NT2/D1 (cell line): ENCODE results near the gene HIPK2.

ENCODE experiments used
- DNase-seq: peaks from one replicate; pipeline ENCODE4 v3.0.0-alpha.2; 2011; ENCODE audit warnings: low read depth, low spot score
- H3K27me3 ChIP-seq: 2 replicates; pipeline ENCODE4 v1.6.0; 2011; ENCODE audit warnings: mild to moderate bottlenecking; ENCODE audit not compliant: insufficient read length, insufficient read depth
- H3K36me3 ChIP-seq: 2 replicates; pipeline ENCODE4 v1.6.1; 2011; ENCODE audit warnings: mild to moderate bottlenecking, low read length, mixed read lengths; ENCODE audit not compliant: insufficient read depth, insufficient read length
- H3K4me1 ChIP-seq: 2 replicates; pipeline ENCODE4 v1.5.1; 2011; ENCODE audit not compliant: insufficient read depth, insufficient read length
- H3K4me3 ChIP-seq: 2 replicates; pipeline ENCODE4 v1.5.1; 2011; ENCODE audit warnings: low read depth; ENCODE audit not compliant: insufficient read length
- H3K9ac ChIP-seq: 2 replicates; pipeline ENCODE4 v1.6.0; 2011; ENCODE audit warnings: low read depth; ENCODE audit not compliant: insufficient read length
- H3K9me3 ChIP-seq: 2 replicates; pipeline ENCODE4 v1.5.1; 2011; ENCODE audit warnings: mild to moderate bottlenecking, low read length; ENCODE audit not compliant: insufficient read depth
- SUZ12 ChIP-seq: IDR thresholded peaks from 2 replicates; pipeline ENCODE4 v1.6.1; 2011; ENCODE audit not compliant: insufficient read length, insufficient read depth; ENCODE audit errors: extremely low read depth
- YY1 ChIP-seq: IDR thresholded peaks from 2 replicates; pipeline ENCODE4 v1.6.1; 2011; ENCODE audit not compliant: insufficient read length, insufficient read depth
- ZNF274 ChIP-seq: IDR thresholded peaks from 2 replicates; pipeline ENCODE4 v1.6.1; 2011; ENCODE audit warnings: mild to moderate bottlenecking, low read depth, low read length

The HIPK2 gene

DNA sequence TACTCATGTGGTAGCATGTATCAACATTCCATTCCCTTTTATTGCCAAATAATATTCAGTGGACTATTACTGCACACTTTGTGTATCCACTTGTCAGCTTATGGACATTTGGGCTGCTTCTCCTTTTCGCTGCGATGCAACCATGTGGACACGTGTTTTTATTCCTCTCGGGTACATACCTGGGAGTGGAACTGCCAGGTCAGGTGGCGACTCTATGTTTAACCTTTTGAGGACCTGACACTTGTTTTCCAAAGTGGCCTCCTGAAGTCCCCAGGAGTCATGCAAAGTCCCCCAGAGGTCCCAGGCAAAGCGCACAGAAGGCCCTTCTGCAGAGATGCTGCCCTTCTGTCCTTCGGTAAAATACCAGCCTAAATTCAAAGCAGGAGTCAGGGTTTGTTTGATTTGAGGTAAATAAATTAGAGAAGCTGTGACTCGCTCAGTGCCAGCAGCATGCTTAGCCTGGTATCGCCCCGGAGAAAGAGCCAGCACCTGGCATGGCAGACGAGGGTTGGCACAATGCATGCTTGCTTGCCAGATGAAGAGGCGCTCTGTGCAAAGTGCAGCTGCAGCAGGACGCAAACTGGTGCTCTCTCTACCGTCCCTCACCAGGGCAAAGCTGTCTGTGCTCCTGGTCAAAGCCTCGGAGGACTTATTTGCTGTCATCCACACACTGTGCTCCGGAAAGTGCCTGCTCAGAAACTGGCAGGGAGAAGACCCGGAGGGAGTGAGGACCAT is 37.8 kb downstream of the HIPK2 start:
- H3K9ac ChIP-seq, result no peak overlapping the region
- no peaks in the 10 kb centered on the region for H3K27me3 ChIP-seq
- H3K4me3 ChIP-seq, result no peak overlapping the region
- H3K9me3 ChIP-seq, result no peaks in the 10 kb centered on the region
- TF ChIP-seq SUZ12, result no peak
- no peak for TF ChIP-seq YY1
- no peak for TF ChIP-seq ZNF274
- no peak for DNase-seq
- H3K4me1 ChIP-seq, result peaks cover 3% of the 10 kb centered on the region
- no peaks in the 10 kb centered on the region for H3K36me3 ChIP-seq

DNA sequence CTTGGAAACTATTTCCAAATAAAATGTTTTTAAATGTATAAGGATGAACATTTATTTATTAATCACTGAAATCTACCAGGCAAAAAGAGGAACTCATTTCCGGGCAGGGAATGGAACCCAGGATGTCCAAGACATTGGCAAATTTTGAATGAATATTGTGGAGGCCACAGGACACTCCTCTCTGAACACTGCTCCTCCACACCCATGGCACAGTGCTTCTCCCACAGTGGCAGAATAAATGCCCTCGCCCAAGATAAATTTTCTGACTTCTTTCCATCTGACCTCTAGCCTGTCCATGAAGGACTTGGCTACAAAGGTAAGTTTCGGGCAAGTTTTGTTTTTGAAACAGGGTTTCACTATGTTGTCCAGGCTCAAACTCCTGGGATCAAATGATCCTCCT is 39.0 kb downstream of the HIPK2 start:
- DNase-seq, result no peak
- no peaks in the 10 kb centered on the region for H3K27me3 ChIP-seq
- H3K4me1 ChIP-seq, result no peaks in the 10 kb centered on the region
- H3K36me3 ChIP-seq, result no peaks in the 10 kb centered on the region
- H3K9me3 ChIP-seq, result no peaks in the 10 kb centered on the region
- TF ChIP-seq ZNF274, result no peak
- no peak for TF ChIP-seq SUZ12
- no peak for TF ChIP-seq YY1
- H3K4me3 ChIP-seq, result no peak overlapping the region
- H3K9ac ChIP-seq, result no peak overlapping the region

DNA sequence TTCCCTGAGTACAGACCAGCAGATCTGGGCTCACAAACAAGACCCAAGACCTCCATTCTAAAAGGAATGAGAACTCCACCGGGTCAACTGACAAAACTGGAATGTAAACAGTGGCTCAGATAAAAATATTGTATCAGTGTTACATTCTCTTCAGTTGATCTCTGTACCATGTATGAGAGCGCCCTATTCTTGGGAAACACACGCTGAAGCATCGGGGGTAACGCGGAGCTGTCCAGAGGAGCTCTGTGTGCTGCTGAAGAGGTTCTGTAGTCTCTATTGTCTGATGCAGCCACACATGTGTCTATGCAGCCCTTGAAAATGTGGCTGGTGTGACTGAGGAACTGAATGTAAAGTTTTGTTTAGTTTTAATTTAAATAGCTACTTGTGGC is 39.7 kb downstream of the HIPK2 start:
- H3K9me3 ChIP-seq, result no peaks in the 10 kb centered on the region
- no peaks in the 10 kb centered on the region for H3K27me3 ChIP-seq
- H3K36me3 ChIP-seq, result no peaks in the 10 kb centered on the region
- TF ChIP-seq YY1, result no peak
- TF ChIP-seq ZNF274, result no peak
- TF ChIP-seq SUZ12, result no peak
- no peak for DNase-seq
- H3K4me3 ChIP-seq, result no peak overlapping the region
- no peak overlapping the region for H3K9ac ChIP-seq
- H3K4me1 ChIP-seq, result no peaks in the 10 kb centered on the region

GRCh38 chr7:139737221-139738100 is 40.3 kb downstream of the HIPK2 start:
- Histone ChIP-seq H3K27me3 (no peaks in the 10 kb centered on the region), H3K9ac (no peak overlapping the region), H3K9me3 (no peaks in the 10 kb centered on the region), H3K4me3 (no peak overlapping the region), H3K4me1 (no peaks in the 10 kb centered on the region), H3K36me3 (no peaks in the 10 kb centered on the region)
- DNase-seq, result no peak
- no peak for TF ChIP-seq ZNF274
- TF ChIP-seq YY1, result no peak
- TF ChIP-seq SUZ12, result no peak

DNA sequence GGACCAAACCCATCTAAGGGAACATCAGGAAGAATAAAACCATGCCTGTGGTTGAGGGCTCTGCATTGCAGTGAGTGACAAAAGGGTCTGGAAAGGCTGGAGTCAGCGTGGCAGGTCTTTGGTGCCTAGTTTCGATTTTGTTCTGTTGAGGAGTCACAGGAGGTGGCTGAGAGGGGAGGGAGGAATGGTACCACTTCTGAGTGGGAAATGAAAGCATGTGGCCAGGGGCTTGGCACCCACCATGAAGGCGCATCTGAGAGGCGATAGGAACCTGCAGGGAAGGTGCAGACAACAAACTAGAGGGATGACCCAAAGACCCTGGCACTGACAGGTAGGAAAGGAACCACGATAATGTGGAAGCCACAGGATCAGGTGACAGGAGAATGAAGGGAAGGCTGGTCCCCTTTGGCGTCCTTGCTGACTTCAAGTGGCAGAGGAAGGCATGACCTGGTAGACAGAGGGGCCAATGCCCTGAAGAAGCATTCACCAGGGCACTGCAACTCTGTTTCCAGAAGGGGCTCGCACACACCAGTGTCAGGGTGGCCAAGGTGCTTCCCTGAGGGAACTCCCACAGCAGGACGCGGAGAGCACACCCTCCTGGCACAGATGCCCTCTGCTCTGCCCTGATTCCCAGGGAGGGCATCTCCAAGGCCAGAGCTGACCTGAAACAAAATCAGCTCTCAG is 41.7 kb downstream of the HIPK2 start:
- H3K27me3 ChIP-seq, result no peaks in the 10 kb centered on the region
- no peak overlapping the region for H3K9ac ChIP-seq
- DNase-seq, result no peak
- H3K36me3 ChIP-seq, result no peaks in the 10 kb centered on the region
- no peak overlapping the region for H3K4me3 ChIP-seq
- no peaks in the 10 kb centered on the region for H3K4me1 ChIP-seq
- TF ChIP-seq SUZ12 (no peak), ZNF274 (no peak), YY1 (no peak)
- H3K9me3 ChIP-seq, result no peaks in the 10 kb centered on the region

GRCh38 chr7:139735466-139735865 is 42.3 kb downstream of the HIPK2 start:
- H3K4me3 ChIP-seq, result no peak overlapping the region
- no peaks in the 10 kb centered on the region for H3K9me3 ChIP-seq
- TF ChIP-seq SUZ12 (no peak), ZNF274 (no peak), YY1 (no peak)
- no peak overlapping the region for H3K9ac ChIP-seq
- no peaks in the 10 kb centered on the region for H3K27me3 ChIP-seq
- no peaks in the 10 kb centered on the region for H3K36me3 ChIP-seq
- no peaks in the 10 kb centered on the region for H3K4me1 ChIP-seq
- no peak for DNase-seq

DNA sequence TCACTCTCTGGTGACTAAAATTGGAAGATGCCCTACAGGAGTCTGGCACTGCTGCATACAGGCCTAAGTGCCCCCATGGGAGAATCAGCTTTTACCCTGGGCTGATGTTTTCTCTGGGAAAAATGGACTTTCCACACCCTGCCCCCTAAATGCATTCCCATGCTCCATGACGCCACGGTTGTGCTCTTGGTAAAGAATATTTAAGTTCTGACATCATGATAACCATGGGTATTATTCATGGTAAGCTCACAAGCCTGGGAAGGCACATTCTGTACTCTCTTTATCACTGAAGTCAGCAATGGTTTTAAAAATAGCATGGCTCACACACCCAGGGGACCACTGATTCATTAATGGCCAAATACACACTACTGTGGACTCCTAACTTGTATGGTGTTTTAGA is 43.4 kb downstream of the HIPK2 start:
- no peak for DNase-seq
- TF ChIP-seq YY1 (no peak), ZNF274 (no peak), SUZ12 (no peak)
- no peaks in the 10 kb centered on the region for H3K27me3 ChIP-seq
- no peaks in the 10 kb centered on the region for H3K9me3 ChIP-seq
- H3K4me3 ChIP-seq, result no peak overlapping the region
- no peak overlapping the region for H3K9ac ChIP-seq
- H3K36me3 ChIP-seq, result no peaks in the 10 kb centered on the region
- H3K4me1 ChIP-seq, result no peaks in the 10 kb centered on the region
